Glomerular endothelial cell (primary cell): Measurements from ENCODE around the gene SELENOT. TPM values are rescaled to one million over a fixed set of nuclear protein-coding genes. Genes with fewer than 3 reads are reported as not detected.

ENCODE experiments used
- DNase-seq: peaks from one replicate; pipeline ENCODE4 v3.0.0-alpha.2; 2011; ENCODE audit warnings: low read depth, low spot score; ENCODE audit errors: extremely low read depth
- total RNA-seq: library from RNA; depleted of rRNA; stranded (reverse); fragments of >200 nt; gene quantifications from 2 replicates; pipeline ENCODE4 v1.2.3, GENCODE V29; 2015

SELENOT gene
- total RNA-seq, 1 donor from 2014 or later, result 130 TPM

DNA sequence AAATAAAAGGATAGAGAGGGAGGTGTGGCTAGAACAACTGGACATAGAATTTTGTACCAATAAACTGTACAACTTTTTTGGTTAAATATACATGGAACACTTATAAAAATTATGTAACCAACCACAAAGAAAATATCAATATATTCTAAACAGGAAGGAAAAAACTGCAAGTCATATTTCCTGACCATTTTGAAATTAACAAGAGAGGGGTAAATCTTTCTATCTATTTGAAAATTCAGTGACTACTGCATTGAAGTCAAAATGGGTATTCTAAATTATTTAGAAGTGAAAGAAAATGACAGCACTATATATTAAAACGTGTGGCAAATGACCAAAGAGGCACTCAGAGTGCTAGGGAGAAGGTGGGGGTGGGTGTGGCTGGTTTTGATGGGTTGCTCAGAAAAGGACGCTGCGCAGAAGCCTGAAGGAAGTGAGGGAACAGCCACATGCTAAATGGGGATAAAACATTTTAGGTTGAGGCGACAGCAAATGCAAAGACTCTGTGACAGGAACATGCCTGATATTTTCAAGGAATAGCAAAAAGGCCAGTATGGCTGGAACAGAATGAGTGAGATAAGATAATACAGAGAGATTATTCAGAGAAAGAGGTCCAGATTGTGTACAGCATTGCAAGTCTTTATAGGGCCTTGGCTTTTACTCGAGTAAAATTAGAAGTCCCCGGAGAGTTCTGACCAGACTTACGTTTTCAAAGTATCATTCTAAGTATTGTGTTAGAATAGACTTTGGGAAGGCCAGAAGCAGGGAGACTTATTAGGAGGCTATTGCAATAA lies 59.5 kb downstream of the SELENOT start:
- no peak for DNase-seq

DNA sequence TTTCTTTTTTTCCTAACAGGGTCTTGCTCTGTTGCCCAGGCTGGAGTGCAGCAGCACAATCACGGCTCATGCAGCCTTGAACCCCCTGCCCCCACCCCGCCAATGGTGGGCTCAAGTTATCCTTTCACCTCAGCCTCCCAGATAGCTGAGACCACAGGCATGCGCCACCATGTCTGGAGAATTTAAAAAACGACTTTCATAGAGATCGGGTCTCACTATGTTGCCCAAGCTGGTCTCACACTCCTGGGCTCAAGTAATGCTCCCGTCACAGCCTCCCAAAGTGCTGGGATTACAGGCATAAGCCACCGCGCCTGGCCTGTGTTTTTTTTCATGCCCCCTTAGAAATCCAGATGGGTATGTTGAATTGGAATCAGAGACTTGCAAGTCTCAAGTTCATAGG lies 60.3 kb downstream of the SELENOT start:
- no peak for DNase-seq

DNA sequence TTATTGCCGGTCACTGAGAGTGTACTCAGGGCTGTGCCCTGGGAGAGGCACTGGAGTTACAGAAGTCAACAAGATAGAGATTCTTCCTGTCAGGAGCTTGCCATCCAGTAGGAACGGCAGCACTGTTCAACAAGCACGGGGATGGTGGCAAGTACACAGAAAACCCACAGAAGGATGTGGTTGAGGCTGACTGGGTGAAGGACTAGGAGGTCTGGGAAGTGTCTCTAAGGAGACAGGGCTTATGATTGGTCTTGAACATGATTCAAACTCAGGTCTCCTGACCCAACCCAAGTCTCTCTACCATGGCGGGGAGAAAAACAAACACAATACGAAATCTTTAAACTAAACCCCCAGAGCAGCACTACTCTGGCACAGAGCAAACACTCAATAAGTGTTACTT lies 63.0 kb downstream of the SELENOT start:
- no peak for DNase-seq

DNA sequence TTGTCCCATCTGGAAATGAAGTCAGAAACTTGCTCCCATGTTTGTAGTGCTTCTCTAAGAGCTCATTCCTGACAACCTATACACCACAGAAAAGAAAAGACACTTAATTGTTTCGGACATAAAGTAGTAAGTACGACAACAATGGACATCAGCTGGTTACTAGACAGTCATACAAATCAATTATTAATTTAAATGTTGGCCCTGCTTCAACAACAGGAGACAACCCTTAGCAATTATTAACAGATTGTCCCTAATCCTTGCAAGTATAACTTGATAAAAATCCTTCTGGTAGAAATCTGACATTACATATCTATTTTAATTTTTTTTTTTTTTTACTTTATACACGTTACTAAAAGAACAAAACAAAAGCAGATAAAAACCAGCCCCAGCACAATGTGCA lies 70.8 kb downstream of the SELENOT start:
- DNase-seq, result no peak

DNA sequence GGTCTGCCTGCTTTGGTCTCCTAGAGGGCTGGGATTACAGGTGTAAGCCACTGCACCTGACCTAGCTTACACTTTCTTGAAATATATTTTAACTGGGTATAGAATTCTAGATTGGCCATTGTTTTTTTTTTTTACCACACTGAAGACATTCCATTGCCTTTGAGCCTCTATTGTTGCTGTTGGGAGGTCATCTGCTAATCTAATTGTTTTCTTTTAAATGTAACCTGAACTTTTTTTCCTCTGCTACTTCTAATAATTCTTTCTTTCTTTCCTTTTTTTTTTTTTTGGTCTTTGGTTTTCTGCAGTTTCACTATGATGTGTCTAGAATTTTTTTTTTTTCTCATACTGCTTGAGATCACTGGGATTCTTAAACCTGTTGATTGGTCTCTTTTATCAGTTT lies 72.5 kb downstream of the SELENOT start:
- DNase-seq, result no peak

Other genes starting within 250 kb of the SELENOT start
- 20.7 and 25.9 TPM in 2 replicates for gene TSC22D2, start 195.0 kb upstream of the SELENOT start, total RNA-seq
- 255 and 358 TPM in 2 replicates for gene SERP1, start 56.8 kb upstream of the SELENOT start, total RNA-seq
- 91.6 and 98.2 TPM in 2 replicates for gene EIF2A, start 56.5 kb upstream of the SELENOT start, total RNA-seq
- gene ERICH6, start 100.6 kb downstream of the SELENOT start, total RNA-seq, result not detected in 2 replicates
- 23.7 and 34.0 TPM in 2 replicates for gene SIAH2, start 159.8 kb downstream of the SELENOT start, total RNA-seq